Endodermal cell (in vitro differentiated cells): ENCODE data around the gene RSF1. TPM values are rescaled to one million over a fixed set of nuclear protein-coding genes. Genes with fewer than 3 reads are reported as not detected.

Source experiments
- DNase-seq: peaks from one replicate; pipeline ENCODE4 v3.0.0-alpha.2; 2017
- H3K27ac ChIP-seq: 2 replicates; pipeline ENCODE4 v1.5.1; 2013; ENCODE audit warnings: mild to moderate bottlenecking, low read depth, low read length, moderate library complexity
- H3K27me3 ChIP-seq: 2 replicates; pipeline ENCODE4 v1.6.1; 2013; ENCODE audit warnings: mild to moderate bottlenecking, low read length, moderate library complexity; ENCODE audit not compliant: insufficient read depth, control insufficient read depth, poor library complexity, severe bottlenecking
- H3K36me3 ChIP-seq: 2 replicates; pipeline ENCODE4 v1.7.0; 2013; ENCODE audit warnings: mild to moderate bottlenecking, low read length, moderate library complexity; ENCODE audit not compliant: control insufficient read depth, insufficient read depth
- H3K4me1 ChIP-seq: one replicate; pipeline ENCODE4 v1.7.0; 2013; ENCODE audit warnings: low read length; ENCODE audit not compliant: control insufficient read depth, insufficient read depth
- H3K4me3 ChIP-seq: 2 replicates; pipeline ENCODE4 v1.5.1; 2013; ENCODE audit warnings: mild to moderate bottlenecking, low read length, moderate library complexity
- H3K9ac ChIP-seq: 2 replicates; pipeline ENCODE4 v1.6.1; 2013; ENCODE audit warnings: mild to moderate bottlenecking, low read length, moderate library complexity; ENCODE audit not compliant: poor library complexity, severe bottlenecking; ENCODE audit errors: extremely low read depth
- H3K9me3 ChIP-seq: 2 replicates; pipeline ENCODE4 v1.6.1; 2013; ENCODE audit warnings: mild to moderate bottlenecking, low read length, moderate library complexity; ENCODE audit not compliant: control insufficient read depth
- H3K27ac Mint-ChIP-seq: 2 replicates; pipeline ENCODE4 v1.8.0; 2020; ENCODE audit warnings: mixed read lengths
- H3K27me3 Mint-ChIP-seq: 2 replicates; pipeline ENCODE4 v1.8.0; 2021; ENCODE audit warnings: mild to moderate bottlenecking, mixed read lengths; ENCODE audit not compliant: insufficient read depth
- H3K36me3 Mint-ChIP-seq: 2 replicates; pipeline ENCODE4 v1.8.0; 2020; ENCODE audit warnings: low read depth, mixed read lengths
- H3K4me1 Mint-ChIP-seq: 2 replicates; pipeline ENCODE4 v1.8.0; 2020; ENCODE audit warnings: mixed read lengths
- H3K4me3 Mint-ChIP-seq: 2 replicates; pipeline ENCODE4 v1.8.0; 2020; ENCODE audit warnings: mild to moderate bottlenecking, moderate library complexity, mixed read lengths
- H3K9me3 Mint-ChIP-seq: 2 replicates; pipeline ENCODE4 v1.8.0; 2020; ENCODE audit warnings: mild to moderate bottlenecking, mixed read lengths
- WGBS, 2 experiments: methylation state at CpG; one replicate each; pipeline versions ENCODE4 v1.1.5 to v1.1.7; 2013; ENCODE audit warnings: missing lambda C conversion rate in 2 of 2, mixed read lengths in 1 of 2; ENCODE audit not compliant: insufficient coverage in 1 of 2, insufficient read length in 1 of 2; 5-methylcytosine and 5-hydroxymethylcytosine counted together
- total RNA-seq, 2 donors: library from RNA; stranded (reverse); fragmentation: NEBNext Ultra II Directional in 1 of 2; extraction: Animal tissue kit (Norgen Biotek cat#: 25700) in 1 of 2; gene quantifications; 2 replicates in 1 of 2; 3 replicates in 1 of 2; pipeline ENCODE4 v1.2.1, GENCODE V29; 2021
- TF ChIP-seq, protein P1 (sequence below): fragments of 200-600 bp; sonication (generic); conservative IDR thresholded peaks from 2 replicates; pipeline ENCODE4 v1.5.0; 2021; ENCODE audit warnings: antibody characterized with exemption, mild to moderate bottlenecking

Gene RSF1
- total RNA-seq, 2 donors from 2014 or later: 69.3 to 71.0 TPM

DNA sequence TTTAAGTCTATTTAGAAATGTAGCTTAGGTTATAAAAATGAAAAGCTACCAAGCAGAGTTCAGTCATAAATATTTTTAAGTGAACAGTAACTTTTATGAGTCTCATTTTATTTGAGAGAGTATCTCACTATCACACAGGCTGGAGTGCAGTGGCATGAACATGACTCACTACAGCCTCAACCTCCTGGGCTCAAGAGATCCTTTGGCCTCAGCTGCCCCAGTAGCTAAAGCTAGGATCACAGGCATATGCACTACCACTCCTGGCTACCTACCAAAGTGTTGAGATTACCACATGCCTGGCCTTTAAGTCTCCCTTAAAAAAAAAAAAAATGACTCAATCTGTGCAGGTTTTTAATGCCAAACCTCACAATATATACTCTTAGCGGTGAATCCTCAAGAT lies 148.3 kb downstream of the RSF1 start:
- Histone ChIP-seq H3K27me3 (no peaks in the 10 kb centered on the region), H3K4me1 (no peaks in the 10 kb centered on the region), H3K4me3 (no peak overlapping the region), H3K27ac (no peak overlapping the region), H3K9me3 (no peaks in the 10 kb centered on the region), H3K36me3 (peaks cover 91% of the 10 kb centered on the region), H3K9ac (no peak overlapping the region)
- no peak for DNase-seq
- TF ChIP-seq, protein P1, sequence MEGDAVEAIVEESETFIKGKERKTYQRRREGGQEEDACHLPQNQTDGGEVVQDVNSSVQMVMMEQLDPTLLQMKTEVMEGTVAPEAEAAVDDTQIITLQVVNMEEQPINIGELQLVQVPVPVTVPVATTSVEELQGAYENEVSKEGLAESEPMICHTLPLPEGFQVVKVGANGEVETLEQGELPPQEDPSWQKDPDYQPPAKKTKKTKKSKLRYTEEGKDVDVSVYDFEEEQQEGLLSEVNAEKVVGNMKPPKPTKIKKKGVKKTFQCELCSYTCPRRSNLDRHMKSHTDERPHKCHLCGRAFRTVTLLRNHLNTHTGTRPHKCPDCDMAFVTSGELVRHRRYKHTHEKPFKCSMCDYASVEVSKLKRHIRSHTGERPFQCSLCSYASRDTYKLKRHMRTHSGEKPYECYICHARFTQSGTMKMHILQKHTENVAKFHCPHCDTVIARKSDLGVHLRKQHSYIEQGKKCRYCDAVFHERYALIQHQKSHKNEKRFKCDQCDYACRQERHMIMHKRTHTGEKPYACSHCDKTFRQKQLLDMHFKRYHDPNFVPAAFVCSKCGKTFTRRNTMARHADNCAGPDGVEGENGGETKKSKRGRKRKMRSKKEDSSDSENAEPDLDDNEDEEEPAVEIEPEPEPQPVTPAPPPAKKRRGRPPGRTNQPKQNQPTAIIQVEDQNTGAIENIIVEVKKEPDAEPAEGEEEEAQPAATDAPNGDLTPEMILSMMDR: no peak
- 100% methylated on average over 1 of the region's 1 CpG; no CpG with 5 or more reads in 1 of the 2 experiments for WGBS, 2 experiments
- no peak overlapping the region for H3K27ac Mint-ChIP-seq
- no peak overlapping the region for H3K4me3 Mint-ChIP-seq
- no peaks in the 10 kb centered on the region for H3K27me3 Mint-ChIP-seq
- no peaks in the 10 kb centered on the region for H3K9me3 Mint-ChIP-seq
- no peaks in the 10 kb centered on the region for H3K4me1 Mint-ChIP-seq
- peaks cover 83% of the 10 kb centered on the region for H3K36me3 Mint-ChIP-seq

- H3K27me3 ChIP-seq: no peaks in the 10 kb centered on the region
- no peak for DNase-seq
- H3K27ac ChIP-seq: no peak overlapping the region
- no peak overlapping the region for H3K9ac ChIP-seq
- H3K4me1 Mint-ChIP-seq: no peaks in the 10 kb centered on the region
- H3K27ac Mint-ChIP-seq: no peak overlapping the region
- TF ChIP-seq, protein P1: no peak
- 85 to 95% methylated on average over 2 of the region's 2 CpGs for WGBS, 2 experiments
- H3K4me3 Mint-ChIP-seq: no peak overlapping the region
- H3K9me3 Mint-ChIP-seq: no peaks in the 10 kb centered on the region
- H3K4me1 ChIP-seq: no peaks in the 10 kb centered on the region
- H3K36me3 ChIP-seq: peaks cover 90% of the 10 kb centered on the region
- H3K4me3 ChIP-seq: no peak overlapping the region
- H3K27me3 Mint-ChIP-seq: no peaks in the 10 kb centered on the region
- H3K36me3 Mint-ChIP-seq: peaks cover 68% of the 10 kb centered on the region
- H3K9me3 ChIP-seq: no peaks in the 10 kb centered on the region
Observed at GRCh38 chr11:77669848-77670511, 150.5 kb downstream of the RSF1 start.

DNA sequence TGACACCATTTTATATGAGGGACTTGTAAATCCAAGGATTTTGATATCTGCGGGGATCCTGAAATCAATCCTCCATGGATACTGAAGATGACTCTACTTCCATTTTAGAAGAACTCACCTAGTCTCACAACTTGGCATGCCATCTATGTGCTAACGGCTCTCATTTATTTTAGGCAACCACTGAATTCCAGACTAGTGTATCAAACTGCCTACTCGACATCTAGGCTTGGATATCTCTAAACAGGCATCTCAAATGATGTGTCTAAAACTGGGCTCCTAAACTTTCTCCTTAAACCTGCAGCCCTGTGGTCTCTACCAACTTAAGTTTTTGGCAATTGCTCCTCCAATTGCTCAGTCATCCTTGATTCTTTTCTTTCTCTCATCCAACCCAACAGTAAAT lies 151.8 kb downstream of the RSF1 start:
- Mint-ChIP-seq H3K4me1 (no peaks in the 10 kb centered on the region), H3K9me3 (no peaks in the 10 kb centered on the region), H3K36me3 (peaks cover 57% of the 10 kb centered on the region), H3K4me3 (no peak overlapping the region), H3K27ac (no peak overlapping the region), H3K27me3 (no peaks in the 10 kb centered on the region)
- Histone ChIP-seq H3K4me3 (no peak overlapping the region), H3K27me3 (no peaks in the 10 kb centered on the region), H3K27ac (no peak overlapping the region), H3K4me1 (no peaks in the 10 kb centered on the region), H3K9me3 (no peaks in the 10 kb centered on the region), H3K9ac (no peak overlapping the region), H3K36me3 (peaks cover 83% of the 10 kb centered on the region)
- WGBS, 2 experiments: 92 to 93% methylated on average over 2 to 3 of the region's 3 CpGs
- DNase-seq: no peak
- TF ChIP-seq, protein P1: no peak
